Cortex of kidney (tissue), 1 donor: ENCODE results near the gene YTHDF1.

Source experiments
- DNase-seq: peaks from one replicate; lab custom pipeline; 2025; lab: John Stamatoyannopoulos, UW

YTHDF1 gene

GRCh38 chr20:63185215-63185796, 30.6 kb downstream of the YTHDF1 start:
- DNase-seq = no peak

DNA sequence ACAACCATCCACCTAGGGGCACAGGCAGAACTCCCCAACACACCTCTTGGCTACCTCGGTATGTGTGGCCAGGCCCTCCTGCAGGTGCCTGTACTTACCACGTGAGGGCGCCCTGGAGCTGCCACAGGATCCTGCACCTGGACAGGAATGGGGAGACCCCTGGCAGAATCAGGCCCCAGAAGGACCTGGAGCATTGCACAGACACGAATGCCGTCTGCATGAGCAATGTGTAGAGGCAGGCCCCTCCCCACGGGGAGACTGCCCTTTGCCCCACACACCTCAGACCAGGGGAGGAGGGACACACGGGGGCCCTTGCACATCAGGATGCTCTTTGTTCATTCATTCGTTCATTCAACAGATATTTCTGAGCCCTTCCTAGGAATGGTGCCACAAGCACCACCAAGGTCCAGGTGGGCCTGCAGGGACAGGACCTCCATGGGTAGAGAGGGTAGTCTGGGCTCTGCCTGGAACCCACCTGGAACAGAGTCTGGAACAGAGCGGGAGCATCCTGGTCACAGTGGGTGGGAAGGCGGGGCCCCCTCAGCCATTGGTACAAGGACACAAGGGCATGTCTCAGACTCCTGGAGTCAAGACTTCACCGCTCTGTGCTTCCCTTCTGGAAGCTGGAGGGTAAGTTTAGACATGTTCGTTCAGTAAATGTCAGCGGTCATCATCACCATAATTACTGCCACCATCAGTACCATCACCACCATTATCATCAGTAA, 32.3 kb downstream of the YTHDF1 start:
- no peak for DNase-seq

DNA sequence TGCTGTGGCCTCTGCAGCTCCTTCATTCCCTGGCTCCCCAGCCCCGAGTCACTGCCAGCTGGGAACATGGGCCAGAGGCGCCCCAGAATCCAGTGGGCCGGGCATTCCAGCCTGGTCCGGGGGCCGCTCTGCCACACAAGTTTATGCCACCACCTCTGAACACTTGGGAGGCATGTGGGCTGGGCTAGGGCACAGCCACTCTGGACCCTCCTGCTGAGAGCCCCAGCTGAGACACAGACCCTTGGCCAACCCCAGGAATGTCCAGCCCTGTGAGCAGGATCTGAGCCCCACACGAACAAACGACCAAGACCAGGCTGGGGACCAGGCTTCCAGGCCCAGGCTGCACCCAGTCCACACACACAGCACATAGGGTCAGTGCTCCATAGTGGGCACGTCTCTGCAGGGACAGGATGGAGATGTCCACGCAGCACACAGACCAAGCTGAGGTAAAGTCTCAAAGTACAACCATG, 33.0 kb downstream of the YTHDF1 start:
- no peak for DNase-seq

- DNase-seq = no peak
Observed at GRCh38 chr20:63182425-63182824, 33.5 kb downstream of the YTHDF1 start.

DNA sequence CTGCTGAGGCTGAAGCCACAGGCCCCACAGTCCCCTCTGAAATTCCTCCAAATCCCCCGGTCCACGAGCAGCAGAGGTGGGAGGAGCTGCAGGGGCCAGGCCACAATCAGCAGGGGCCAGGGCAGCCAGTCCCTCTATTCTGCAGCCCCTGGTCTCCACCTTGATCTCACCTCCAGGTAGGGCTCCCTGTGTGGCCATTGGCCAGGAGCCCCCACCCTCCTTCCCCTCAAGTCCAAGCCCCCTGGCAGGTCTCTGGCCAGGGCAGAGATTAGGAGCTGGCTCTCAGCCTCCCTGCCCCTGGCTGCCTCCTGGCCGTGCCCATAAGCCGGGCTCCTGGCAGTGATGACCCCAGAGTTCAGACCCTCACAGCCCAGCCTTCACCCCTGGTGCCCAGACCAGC, 34.7 kb downstream of the YTHDF1 start:
- no peak for DNase-seq

GRCh38 chr20:63180569-63181185, 35.3 kb downstream of the YTHDF1 start:
- no peak for DNase-seq

GRCh38 chr20:63179687-63180568, 36.0 kb downstream of the YTHDF1 start:
- DNase-seq = no peak

DNA sequence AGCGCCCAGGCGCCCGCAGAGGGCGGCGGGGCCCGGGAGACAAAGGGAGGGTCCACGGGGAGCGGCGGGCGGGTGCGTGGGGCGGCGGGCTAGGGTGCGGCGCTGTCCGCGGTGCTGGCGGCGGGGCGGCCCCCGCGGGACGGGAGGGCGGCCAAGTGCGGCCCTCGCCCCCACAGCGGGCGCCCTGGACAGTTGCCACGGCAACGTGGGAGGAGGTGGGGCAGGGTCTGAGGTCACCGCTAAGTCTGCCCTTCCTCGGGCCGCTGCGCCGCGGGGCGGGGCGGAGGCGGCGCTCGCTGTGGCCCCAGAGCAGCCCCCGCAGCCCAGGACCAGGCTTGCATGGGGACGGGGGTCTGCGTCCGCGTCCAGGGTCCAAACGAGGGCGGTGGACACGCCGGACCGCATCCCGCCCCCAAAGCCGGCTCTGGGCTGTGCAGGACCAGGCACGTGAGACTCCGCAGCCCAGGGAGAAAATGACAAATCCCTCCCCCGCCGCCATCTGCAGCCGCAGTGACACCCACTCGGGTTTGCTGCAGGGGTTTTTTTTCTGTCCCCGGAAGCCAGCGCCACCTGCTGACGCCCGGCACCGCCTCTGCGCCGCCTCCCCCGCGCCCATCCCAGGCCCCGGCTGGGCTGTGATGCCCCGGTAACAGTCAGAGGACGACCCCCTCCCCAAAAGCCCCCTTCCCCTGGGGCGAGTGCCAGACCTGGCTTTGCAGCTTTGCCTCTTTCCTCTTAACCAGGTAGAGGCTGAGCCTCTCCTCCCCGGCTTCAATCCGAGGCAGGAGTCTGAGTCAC, 36.8 kb downstream of the YTHDF1 start:
- DNase-seq = no peak

- no peak for DNase-seq
Observed at GRCh38 chr20:63178446-63178820, 37.5 kb downstream of the YTHDF1 start.

DNA sequence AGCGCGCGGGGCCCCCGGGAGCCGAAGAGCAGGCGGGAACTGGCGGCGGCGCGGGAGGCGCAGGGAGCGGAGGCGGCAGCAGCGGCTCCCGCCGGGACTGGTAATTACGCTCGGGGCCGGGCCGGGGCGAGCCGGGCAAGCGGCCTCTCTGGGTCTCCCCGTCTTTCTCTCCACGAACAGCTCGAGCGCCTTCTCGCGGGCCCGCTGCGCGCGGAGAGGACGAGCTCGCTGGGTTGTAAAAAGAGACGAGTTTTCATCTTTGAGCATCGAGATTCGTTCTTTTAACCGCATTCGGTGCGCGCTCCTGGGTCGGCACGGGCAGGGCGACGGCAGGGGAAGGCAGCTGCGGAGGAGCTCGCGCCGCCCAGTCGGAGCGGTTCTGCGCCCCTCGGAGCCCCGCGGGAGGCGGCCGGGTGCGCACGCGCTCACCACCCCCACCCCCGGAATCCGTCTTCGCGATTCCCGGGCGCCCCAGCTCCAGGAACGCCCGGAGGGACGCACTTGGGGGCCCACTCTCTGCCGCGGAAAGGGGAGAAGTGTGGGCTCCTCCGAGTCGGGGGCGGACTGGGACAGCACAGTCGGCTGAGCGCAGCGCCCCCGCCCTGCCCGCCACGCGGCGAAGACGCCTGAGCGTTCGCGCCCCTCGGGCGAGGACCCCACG, 38.0 kb downstream of the YTHDF1 start:
- DNase-seq = no peak

DNA sequence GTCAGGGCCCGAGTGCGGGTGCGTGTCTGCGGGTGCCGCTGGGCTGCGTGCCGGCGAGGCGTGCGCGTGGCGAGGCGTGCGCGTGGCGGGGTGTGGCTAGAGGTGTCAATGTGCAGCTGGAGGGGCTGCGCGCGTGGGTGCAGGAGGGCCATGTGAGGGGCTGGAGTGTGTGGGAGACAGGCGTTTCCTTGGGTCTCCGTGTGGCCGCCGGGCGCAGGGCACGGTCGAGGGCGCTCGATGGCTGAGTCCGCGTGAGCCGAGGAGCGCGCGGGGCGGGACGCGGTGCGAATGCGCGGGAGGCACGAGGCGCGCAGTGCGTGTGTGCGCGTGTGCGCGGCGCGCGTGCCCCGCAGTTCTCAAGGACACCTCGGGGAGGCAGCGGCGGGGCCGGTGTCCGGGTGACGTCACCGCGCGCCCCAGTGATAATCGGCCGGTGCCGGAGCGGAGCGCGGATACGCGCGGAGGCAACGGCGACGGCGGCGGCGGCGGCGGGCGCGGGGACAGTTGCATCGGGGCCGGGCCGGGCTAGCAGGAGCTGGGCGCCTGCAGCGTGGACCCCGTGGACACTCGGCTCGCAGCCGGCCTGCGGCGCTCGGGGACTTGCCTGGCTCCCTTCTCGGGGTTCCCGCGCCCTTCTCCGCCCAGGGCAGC, 38.7 kb downstream of the YTHDF1 start:
- DNase-seq = no peak

DNA sequence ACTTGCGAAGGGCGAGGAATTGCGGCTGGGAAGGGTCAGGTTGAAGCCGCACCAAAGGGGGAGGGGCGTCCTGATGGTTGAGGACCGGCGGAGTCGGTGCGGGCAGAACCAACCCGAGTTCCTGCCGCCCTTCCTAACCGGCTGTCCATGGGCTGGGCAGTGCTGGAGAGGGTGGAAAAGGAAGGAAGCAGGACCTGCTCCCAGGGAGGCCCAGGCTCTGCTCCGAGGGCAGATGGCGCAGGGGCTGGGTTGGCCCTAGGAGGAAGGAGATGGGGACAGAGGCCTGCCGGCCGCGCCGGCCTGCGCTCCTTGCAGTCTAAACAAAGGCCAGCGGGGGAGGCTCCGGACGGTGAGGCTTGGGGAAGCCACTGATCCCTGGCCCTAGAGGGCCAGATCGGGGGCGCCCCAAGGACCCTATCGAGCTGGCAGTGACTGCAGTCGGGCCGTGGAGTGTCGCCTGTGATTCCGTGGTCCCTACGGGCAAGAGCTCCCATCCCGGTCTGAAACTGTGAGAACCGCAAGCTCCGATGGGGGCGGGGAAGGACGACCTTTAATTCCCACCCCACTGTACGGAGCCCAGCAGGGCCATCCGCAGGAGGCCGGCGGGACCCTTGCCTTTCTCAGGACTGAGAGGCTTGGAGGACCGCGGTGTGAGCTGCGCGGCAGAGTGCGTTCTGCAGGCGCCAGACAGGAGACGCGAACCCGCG, 39.4 kb downstream of the YTHDF1 start:
- DNase-seq = no peak

- no peak for DNase-seq
Observed at GRCh38 chr20:63176034-63176426, 39.9 kb downstream of the YTHDF1 start.

DNA sequence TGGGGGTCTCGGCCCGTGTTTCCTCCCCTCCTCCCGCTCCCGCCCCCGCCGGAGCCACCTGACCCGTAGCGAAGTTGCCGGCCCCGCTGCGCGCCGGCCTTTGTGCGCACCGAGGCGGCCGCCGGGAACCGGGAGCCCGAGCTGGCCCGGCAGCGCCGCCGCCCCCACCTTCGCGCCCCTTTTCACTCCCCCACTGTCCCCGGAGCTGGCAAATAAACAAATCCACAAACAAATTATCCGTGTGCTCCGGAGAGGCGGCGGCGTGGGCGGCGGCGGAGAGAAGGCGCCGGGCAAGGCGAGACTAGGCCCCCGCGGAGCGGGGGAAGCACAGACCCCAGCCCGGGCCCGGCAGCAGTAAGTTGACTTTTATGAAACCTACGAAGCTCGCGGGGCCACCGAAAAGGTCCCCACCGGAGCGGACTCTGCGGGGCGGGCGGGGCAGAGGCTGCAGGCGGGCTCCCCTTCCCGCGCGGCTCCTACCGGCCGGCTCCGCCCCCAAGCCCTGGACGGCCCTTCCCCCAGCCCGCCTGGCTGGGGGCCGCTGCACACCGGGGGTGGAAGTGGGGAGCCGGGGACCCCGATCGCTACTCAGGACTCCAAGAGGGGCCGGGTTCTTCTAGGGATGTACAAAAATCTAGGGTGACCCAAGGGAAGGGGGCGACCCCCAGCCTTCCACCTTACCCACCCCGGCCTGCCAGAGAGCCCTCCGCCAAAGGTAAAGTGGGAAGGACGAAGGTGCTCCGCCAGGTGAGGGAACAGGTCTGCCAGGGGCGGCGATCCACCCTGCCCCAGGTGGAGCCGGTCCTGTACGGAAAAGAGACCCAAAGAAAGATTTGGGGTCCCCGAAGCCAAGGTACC, 40.7 kb downstream of the YTHDF1 start:
- no peak for DNase-seq

- no peak for DNase-seq
Observed at GRCh38 chr20:63174309-63175037, 41.5 kb downstream of the YTHDF1 start.

GRCh38 chr20:63173552-63174191, 42.3 kb downstream of the YTHDF1 start:
- no peak for DNase-seq

DNA sequence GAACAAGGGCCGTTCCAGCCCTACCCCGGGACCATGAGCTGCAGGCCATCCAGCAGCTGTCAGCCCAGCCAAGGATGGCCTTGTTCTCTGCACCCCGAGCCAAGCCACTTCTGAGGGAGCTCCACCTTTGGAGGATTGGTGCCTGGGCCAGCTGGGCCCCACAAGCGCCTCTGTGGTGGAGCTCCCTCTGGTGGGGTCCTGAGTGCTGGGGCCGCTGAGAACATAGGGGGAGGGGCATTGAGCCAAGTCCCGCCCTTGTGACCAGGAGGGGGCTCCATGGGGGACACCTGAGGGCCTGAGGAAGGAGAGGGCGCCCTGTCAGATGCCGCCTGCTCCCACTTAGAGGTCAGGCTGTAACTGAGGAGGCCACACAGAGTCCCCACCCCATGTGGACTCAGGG, 43.2 kb downstream of the YTHDF1 start:
- DNase-seq = no peak

DNA sequence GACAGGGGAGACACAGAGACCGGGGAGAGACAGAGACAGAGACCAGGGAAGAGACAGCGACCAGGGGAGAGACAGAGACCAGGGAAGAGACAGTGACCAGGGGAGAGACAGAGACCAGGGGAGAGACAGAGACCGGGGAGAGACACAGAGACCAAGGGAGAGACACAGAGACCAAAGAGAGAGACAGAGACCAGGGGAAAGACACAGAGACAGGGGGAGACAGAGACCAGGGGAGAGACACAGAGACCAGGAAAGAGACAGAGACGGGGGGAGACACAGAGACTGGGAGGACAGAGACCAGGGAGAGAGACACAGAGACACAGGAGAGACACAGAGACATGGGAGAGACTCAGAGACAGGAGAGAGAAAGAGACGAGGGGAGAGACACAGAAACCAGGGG, 43.9 kb downstream of the YTHDF1 start:
- no peak for DNase-seq
